AG04450 (cell line): ENCODE measurements around the gene TBL1XR1. TPM values are rescaled to one million over a fixed set of nuclear protein-coding genes. Genes with fewer than 3 reads are reported as not detected.
"Not testable (repeated sequence)": the region's sequence is repeated elsewhere in the genome, so short reads cannot be mapped to it uniquely, and the experiment has no call there.

Experiments
- CTCF ChIA-PET: fragments of 300-600, 350-600 bp; formaldehyde crosslinking; extraction: SDS; loops from one replicate; lab custom pipeline; 2022; ENCODE audit warnings: antibody characterized with exemption, inconsistent platforms; lab: Charles Lee
- POLR2A ChIA-PET: fragments of 350-600 bp; formaldehyde crosslinking; extraction: SDS; loops from one replicate; lab custom pipeline; 2021; ENCODE audit warnings: antibody characterized with exemption, inconsistent platforms; lab: Yijun Ruan, JAX
- DNase-seq: peaks from one replicate; pipeline ENCODE4 v3.0.0-alpha.2; 2011; ENCODE audit warnings: low read depth, low spot score
- H3K27ac ChIP-seq: one replicate; pipeline ENCODE4 v1.5.1; 2012; ENCODE audit warnings: low read depth, low read length, control low read depth
- H3K27me3 ChIP-seq: one replicate; pipeline ENCODE4 v1.6.0; 2012; ENCODE audit warnings: low read length; ENCODE audit not compliant: control insufficient read depth, insufficient read depth
- H3K4me3 ChIP-seq: 2 replicates; pipeline ENCODE4 v1.5.1; 2011; ENCODE audit warnings: mild to moderate bottlenecking, low read depth, low read length, control low read depth
- H3K9me3 ChIP-seq: 2 replicates; pipeline ENCODE4 v1.5.1; 2012; ENCODE audit warnings: low read length; ENCODE audit not compliant: control insufficient read depth, insufficient read depth
- CTCF ChIP-seq: IDR thresholded peaks from 2 replicates; pipeline ENCODE4 v1.5.1; 2011; ENCODE audit warnings: low read depth, low read length, control low read depth, inconsistent platforms
- polyA plus RNA-seq: library from polyadenylated mRNA; depleted of rRNA; stranded (reverse); fragments of >200 nt; gene quantifications from 2 replicates; pipeline ENCODE4 v1.2.3, GENCODE V29; 2011

The TBL1XR1 gene
- polyA plus RNA-seq, 1 experiment, result 207 TPM

- H3K27ac ChIP-seq, result no peak overlapping the region
- DNase-seq, result no peak
- CTCF ChIA-PET, result no interaction called here
- POLR2A ChIA-PET, result no interaction called here
- no peak for TF ChIP-seq CTCF
- peaks cover 7% of the 10 kb centered on the region; the same call in 1 of the 2 replicates for H3K9me3 ChIP-seq
- H3K27me3 ChIP-seq, result no peaks in the 10 kb centered on the region
- no peak overlapping the region for H3K4me3 ChIP-seq
Measured at GRCh38 chr3:177005718-177006405, 191.4 kb downstream of the TBL1XR1 start.

- H3K27ac ChIP-seq, POLR2A ChIA-PET, H3K4me3 ChIP-seq, DNase-seq, H3K9me3 ChIP-seq, CTCF ChIA-PET, H3K27me3 ChIP-seq: not testable (repeated sequence)
Measured at GRCh38 chr3:177000159-177000558, 197.1 kb downstream of the TBL1XR1 start.

- CTCF ChIA-PET, result no interaction called here
- no peak for TF ChIP-seq CTCF
- H3K9me3 ChIP-seq, result no peaks in the 10 kb centered on the region; the same call in 1 of the 2 replicates
- DNase-seq, result no peak
- POLR2A ChIA-PET, result no interaction called here
- H3K27me3 ChIP-seq, result no peaks in the 10 kb centered on the region
- H3K27ac ChIP-seq, result no peak overlapping the region
- no peak overlapping the region for H3K4me3 ChIP-seq
Measured at GRCh38 chr3:176995946-176996345, 201.3 kb downstream of the TBL1XR1 start.

- no peak for TF ChIP-seq CTCF
- Histone ChIP-seq H3K27ac (no peak overlapping the region), H3K27me3 (no peaks in the 10 kb centered on the region), H3K4me3 (no peak overlapping the region), H3K9me3 (no peaks in the 10 kb centered on the region; the same call in 1 of the 2 replicates)
- DNase-seq, result no peak
- ChIA-PET CTCF (no interaction called here), POLR2A (no interaction called here)
Measured at GRCh38 chr3:176994891-176995781, 202.1 kb downstream of the TBL1XR1 start.

GRCh38 chr3:176994393-176994792, 202.9 kb downstream of the TBL1XR1 start:
- CTCF ChIA-PET, result no interaction called here
- no peak for TF ChIP-seq CTCF
- Histone ChIP-seq H3K4me3 (no peak overlapping the region), H3K9me3 (no peaks in the 10 kb centered on the region; the same call in 1 of the 2 replicates), H3K27me3 (no peaks in the 10 kb centered on the region), H3K27ac (no peak overlapping the region)
- DNase-seq, result no peak
- POLR2A ChIA-PET, result no interaction called here
